ENCODE measurements around the gene RAB40AL. TPM values are rescaled to one million over a fixed set of nuclear protein-coding genes. Genes with fewer than 3 reads are reported as not detected.

Gene RAB40AL
- polyA plus RNA-seq, 1 donor: not detected

DNA sequence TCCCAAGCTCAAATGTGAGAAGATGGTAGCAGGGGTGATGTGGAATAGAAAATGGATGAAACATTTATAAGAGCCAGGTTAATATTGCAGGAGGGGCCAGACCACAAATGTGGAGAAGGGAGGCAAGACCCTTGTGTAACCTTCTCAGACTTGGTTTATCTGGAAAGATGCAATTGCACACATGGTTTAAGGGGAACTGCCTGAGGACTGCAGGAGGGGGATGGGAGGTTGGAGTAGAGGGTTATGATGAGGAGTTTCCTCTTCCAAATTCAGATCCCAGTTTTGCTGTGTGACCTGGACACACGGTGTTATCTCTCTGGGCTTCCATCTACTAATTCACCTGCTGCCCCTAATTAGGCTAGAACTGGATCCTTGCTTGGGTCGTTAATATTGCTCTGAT, 46.1 kb downstream of the RAB40AL start:
- DNase-seq: no peak

DNA sequence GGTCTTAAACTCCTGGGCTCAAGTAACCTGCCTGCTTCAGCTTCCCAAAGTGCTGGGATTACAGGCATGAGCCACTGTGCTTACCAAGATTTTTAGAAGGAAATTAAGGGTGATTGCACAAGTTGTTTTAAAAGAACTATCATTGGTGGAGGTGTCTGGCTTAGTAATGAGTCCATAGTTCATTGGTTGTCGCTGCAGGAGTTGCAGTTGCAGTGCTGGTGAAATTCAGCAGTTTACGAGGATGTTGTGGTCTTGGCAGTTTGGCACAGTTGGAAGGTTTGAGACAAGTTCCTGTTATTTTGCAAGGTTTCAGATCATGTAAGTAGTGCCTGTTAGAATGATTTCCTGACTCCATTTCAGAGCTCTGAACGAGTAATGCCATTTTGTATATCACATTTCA, 48.1 kb downstream of the RAB40AL start:
- no peak for DNase-seq

Other genes starting within 250 kb of the RAB40AL start
- gene GPRASP2, start 224.8 kb upstream of the RAB40AL start, polyA plus RNA-seq (ENCODE audit: insufficient read length): 16.6 TPM
- 8.0 TPM for gene GPRASP3, start 216.5 kb upstream of the RAB40AL start, polyA plus RNA-seq (ENCODE audit: insufficient read length)
- 0.34 TPM for gene BEX1, start 126.9 kb downstream of the RAB40AL start, polyA plus RNA-seq (ENCODE audit: insufficient read length)
- not detected for gene NXF3, start 155.9 kb downstream of the RAB40AL start, polyA plus RNA-seq (ENCODE audit: insufficient read length)

Measured in hindlimb muscle (tissue), 1 donor.